OCI-LY3 (cell line): ENCODE measurements around the gene SH3RF3.

Experiments
- CTCF ChIP-seq: fragments of 200-600, 300-600 bp; sonication (generic); IDR thresholded peaks from 2 replicates; pipeline ENCODE4 v1.5.1; 2014; ENCODE audit warnings: antibody characterized with exemption, low read length, low read depth
- EZH2phosphoT487 ChIP-seq: fragments of 200-600 bp; shearing (Covaris generic); IDR thresholded peaks from 2 replicates; pipeline ENCODE4 v1.6.1; 2018; ENCODE audit warnings: antibody characterized with exemption, mixed run types, low read depth

GRCh38 chr2:109493176-109493935 is 364.4 kb downstream of the SH3RF3 start:
- TF ChIP-seq EZH2phosphoT487 (no peak), CTCF (no peak)
